ENCODE results near the gene TGIF1.

The TGIF1 gene

GRCh38 chr18:3429121-3429520, 20.9 kb upstream of the TGIF1 start:
- in situ Hi-C loops (cut with HindIII; ENCODE audit: low sequenced_read_pairs): no loop called here

DNA sequence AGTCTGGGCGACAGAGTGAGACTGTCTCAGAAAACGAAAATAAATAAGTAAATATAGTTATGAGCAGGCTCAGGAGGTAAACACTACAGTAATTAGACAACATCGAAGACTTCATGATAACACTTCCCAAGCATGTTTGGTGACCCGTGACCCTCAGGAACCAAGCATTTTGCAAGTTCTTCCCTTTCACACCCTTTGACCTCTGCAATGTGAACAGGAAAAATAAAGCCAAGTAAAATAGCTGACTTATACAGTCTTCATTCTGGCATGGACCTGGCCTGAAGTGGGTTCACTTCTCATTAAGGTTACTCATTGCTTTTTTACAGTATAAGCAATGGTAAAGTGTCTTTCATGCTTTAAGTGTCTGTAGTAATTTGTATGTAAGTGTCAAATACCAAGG, 15.3 kb upstream of the TGIF1 start:
- in situ Hi-C loops (cut with HindIII; ENCODE audit: low sequenced_read_pairs): no loop called here

- in situ Hi-C loops (cut with HindIII; ENCODE audit: low sequenced_read_pairs): no loop called here
These were observed 9.6 kb upstream of the TGIF1 start for GRCh38 chr18:3440341-3440740.

DNA sequence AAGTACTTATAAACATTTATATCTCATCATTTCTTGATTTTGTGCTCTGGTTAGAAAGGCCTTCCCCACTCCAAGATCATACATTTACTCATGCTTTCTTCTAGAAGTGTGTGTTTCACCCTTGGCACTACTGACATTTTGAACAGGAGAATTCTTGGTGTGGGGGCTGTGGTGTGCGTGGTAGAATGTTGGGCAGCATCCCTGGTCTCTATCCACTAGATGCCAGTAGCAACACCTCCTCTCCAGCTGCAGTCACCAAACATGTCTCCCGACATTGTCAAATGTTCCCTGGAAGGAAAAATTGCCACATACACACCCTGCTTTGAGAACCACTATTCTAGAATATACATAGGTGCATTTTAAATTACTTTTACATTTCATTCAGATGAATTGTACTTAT, 8.7 kb upstream of the TGIF1 start:
- in situ Hi-C loops (cut with HindIII; ENCODE audit: low sequenced_read_pairs): no loop called here

GRCh38 chr18:3442919-3443318, 7.1 kb upstream of the TGIF1 start:
- in situ Hi-C loops (cut with HindIII; ENCODE audit: low sequenced_read_pairs): no loop called here

GRCh38 chr18:3444296-3444695, 5.7 kb upstream of the TGIF1 start:
- in situ Hi-C loops (cut with HindIII; ENCODE audit: low sequenced_read_pairs): no loop called here

DNA sequence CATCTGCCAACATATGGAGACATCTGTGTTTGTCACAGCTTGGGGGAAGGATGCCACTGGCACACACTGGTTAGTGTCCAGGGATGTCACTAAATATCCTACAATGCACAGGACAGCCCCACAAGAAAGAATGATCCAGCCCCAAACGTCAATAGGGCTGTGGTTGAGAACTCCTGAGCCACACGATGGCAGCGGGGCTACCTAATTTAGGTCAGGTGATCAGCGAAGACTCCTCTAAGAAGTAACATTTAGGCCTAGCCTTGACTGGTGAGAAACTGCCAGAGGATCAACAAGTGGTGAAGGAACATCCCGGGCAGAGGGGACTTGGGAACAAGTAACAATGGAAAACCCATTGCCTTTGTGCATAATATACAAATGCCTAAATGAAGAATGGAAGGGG, 5.0 kb upstream of the TGIF1 start:
- in situ Hi-C loops (cut with HindIII; ENCODE audit: low sequenced_read_pairs): no loop called here

DNA sequence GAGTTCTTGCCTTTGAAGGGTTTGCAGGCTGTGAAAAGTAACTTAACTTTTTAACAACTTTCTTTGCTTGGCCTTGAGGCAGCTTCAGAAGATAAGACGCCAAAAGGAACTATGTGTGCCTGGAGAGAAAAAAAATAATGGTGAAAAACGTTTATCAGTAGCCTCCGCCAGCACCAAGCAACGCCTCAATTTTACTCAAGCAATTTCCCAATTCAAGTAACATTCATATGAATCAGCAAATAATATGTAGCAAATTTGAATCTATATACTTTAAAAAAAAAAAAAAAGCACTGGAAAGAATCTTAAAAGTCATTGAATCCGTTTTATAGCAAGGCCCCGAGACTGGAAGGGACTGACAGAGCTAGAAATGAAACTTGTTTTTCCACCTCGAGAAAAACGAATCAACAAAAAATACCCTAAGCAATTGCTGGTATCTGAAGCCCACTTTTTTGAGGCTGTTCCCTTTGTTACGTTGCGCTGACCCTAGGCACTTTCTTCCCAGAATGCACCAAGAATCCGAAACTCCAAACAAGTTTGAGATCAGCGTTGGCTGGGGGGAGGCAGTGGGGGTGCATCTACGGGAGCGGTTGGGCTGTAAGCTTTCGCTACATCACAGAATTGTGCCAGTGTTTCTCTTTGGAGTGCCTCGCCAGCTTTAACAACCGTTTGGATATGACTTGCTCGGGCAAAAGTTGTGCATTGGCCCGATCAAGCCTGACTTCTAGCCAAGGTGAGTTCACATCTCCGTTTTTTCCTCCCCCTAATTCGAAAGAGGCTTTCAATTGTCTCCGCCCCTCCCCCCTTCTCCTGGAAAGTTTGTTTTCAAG, 2.7 kb upstream of the TGIF1 start:
- in situ Hi-C loops (cut with HindIII; ENCODE audit: low sequenced_read_pairs): no loop called here

GRCh38 chr18:3447895-3448837, 1.8 kb upstream of the TGIF1 start:
- in situ Hi-C loops (cut with HindIII; ENCODE audit: low sequenced_read_pairs): no loop called here

DNA sequence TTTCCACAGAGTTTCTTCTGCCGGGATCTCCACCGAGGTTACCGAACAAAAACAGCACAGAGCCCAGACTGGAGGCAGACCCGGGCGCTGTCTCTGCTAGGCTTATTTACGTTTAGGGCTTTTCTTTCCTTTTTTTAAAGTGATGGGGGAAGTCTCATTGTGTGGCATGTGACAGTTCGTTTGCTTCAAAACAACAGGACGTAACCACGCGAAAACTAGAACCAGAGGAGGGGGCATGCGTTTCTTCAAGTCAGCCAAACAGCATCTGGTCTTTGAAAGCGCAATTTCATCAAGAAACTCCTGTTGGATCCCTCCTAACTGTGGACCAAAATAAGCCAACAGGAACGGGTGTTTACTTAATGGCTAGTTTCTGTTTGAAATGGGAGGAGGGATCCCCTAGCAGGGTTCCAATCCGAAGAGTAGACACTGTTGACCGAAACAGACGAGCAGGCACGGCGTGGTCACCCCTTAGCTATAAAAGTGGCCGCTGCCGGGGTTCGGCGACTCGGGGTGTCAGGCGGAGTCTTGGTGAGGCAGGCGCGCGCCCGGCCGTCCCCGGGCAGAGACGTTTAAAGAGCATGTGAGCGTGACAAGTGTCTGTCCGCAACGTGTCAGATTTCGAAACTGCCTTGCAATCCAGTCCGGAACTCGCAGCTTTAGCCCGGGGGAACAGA, 997 bp upstream of the TGIF1 start:
- in situ Hi-C loops (cut with HindIII; ENCODE audit: low sequenced_read_pairs): no loop called here

- in situ Hi-C loops (cut with HindIII; ENCODE audit: low sequenced_read_pairs): loop anchor here (10.0 to 25.0 kb wide), 2 partner anchors 135 to 162 kb away; no protein-coding TSS in a partner anchor
These were observed 410 bp upstream of the TGIF1 start for GRCh38 chr18:3449512-3450011.

GRCh38 chr18:3450799-3451182, 819 bp downstream of the TGIF1 start:
- in situ Hi-C loops (cut with HindIII; ENCODE audit: low sequenced_read_pairs): loop anchor here (10.0 to 25.0 kb wide), 2 partner anchors 134 to 163 kb away; no protein-coding TSS in a partner anchor

- in situ Hi-C loops (cut with HindIII; ENCODE audit: low sequenced_read_pairs): loop anchor here (10.0 to 25.0 kb wide), 2 partner anchors 133 to 164 kb away; no protein-coding TSS in a partner anchor
These were observed 1.4 kb downstream of the TGIF1 start for GRCh38 chr18:3451183-3451988.

DNA sequence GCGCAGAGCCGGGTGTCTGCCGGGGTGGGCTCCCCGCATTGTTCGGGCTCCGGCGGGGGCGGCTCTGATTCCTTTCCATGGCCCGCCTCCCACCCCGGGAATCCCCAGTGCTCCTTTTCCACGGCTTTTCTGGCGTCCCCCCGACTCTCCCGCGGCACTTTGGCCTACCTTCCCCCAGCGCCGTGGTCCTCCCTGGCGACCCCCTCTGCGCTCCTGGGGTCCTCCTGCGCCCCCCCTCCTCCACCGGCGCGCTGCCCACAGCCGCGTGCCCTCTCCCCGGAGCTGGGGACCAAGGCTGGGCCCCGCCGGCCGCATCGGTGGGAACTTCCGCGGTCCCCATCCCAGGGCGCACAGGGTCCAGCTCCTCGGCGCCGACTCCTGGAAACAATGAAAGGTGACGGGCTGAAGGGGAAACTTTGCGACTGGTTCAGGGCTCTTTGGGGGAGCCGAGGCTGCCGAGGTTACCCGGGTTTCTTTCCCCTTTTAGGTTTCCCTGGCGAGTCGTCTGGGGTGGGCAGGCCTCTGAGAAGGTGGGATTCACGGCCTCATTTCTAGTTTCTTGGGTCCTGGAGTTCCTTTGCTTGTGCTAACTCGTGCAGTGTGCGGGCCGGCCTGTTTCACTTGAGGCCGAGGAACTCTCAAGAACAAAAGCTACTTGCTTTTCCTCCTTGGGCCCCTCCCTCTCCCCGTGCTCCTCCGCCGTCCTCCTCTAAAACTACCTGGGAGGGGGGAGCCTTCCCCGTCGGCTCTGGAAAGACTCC, 2.2 kb downstream of the TGIF1 start:
- in situ Hi-C loops (cut with HindIII; ENCODE audit: low sequenced_read_pairs): loop anchor here (10.0 to 25.0 kb wide), 2 partner anchors 133 to 165 kb away; no protein-coding TSS in a partner anchor

GRCh38 chr18:3452750-3453539, 3.0 kb downstream of the TGIF1 start:
- in situ Hi-C loops (cut with HindIII; ENCODE audit: low sequenced_read_pairs): loop anchor here (10.0 to 25.0 kb wide), 2 partner anchors 132 to 166 kb away; no protein-coding TSS in a partner anchor

GRCh38 chr18:3453540-3454364, 3.8 kb downstream of the TGIF1 start:
- in situ Hi-C loops (cut with HindIII; ENCODE audit: low sequenced_read_pairs): loop anchor here (10.0 to 25.0 kb wide), 2 partner anchors 131 to 166 kb away; no protein-coding TSS in a partner anchor

GRCh38 chr18:3454365-3455089, 4.6 kb downstream of the TGIF1 start:
- in situ Hi-C loops (cut with HindIII; ENCODE audit: low sequenced_read_pairs): loop anchor here (10.0 to 25.0 kb wide), 2 partner anchors 130 to 167 kb away; no protein-coding TSS in a partner anchor

All from DLD1 (cell line).